HepG2 (cell line): ENCODE measurements around the gene B9D2. TPM values are rescaled to one million over a fixed set of nuclear protein-coding genes. Genes with fewer than 3 reads are reported as not detected.

Experiments used
- BRCA1 ChIP-seq: sonication (generic); formaldehyde crosslinking; IDR thresholded peaks from 2 replicates; pipeline ENCODE4 v1.4.0; 2020; ENCODE audit warnings: missing genetic modification reagents
- DZIP1 ChIP-seq: sonication (generic); formaldehyde crosslinking; IDR thresholded peaks from 2 replicates; pipeline ENCODE4 v1.5.0; 2020; ENCODE audit warnings: mild to moderate bottlenecking, missing genetic modification reagents
- GPBP1L1 ChIP-seq: sonication (generic); formaldehyde crosslinking; IDR thresholded peaks from 2 replicates; pipeline ENCODE4 v1.5.0; 2020; ENCODE audit warnings: mild to moderate bottlenecking, missing genetic modification reagents
- RCOR2 ChIP-seq: IDR thresholded peaks from 2 replicates; pipeline ENCODE4 v1.6.1; 2016; ENCODE audit warnings: missing biosample characterization, missing genetic modification reagents
- ZNF687 ChIP-seq: sonication (generic); formaldehyde crosslinking; IDR thresholded peaks from 2 replicates; pipeline ENCODE4 v1.5.1; 2020; ENCODE audit warnings: mild to moderate bottlenecking, missing genetic modification reagents, moderate library complexity
- polyA plus RNA-seq, 8 experiments: library from polyadenylated mRNA; depleted of rRNA in 3 of 8; stranded (reverse) in 7 of 8; unstranded in 1 of 8; fragments of >200 nt; fragmentation: Illumina TruSeq in 4 of 8; extraction: Trizol in 4 of 8; gene quantifications; 2 replicates each; pipeline versions ENCODE4 v1.2.1 to v1.2.3, GENCODE V29; 2011 to 2016; ENCODE audit warnings: low read depth in 4 of 8, missing spikeins in 1 of 8, mixed read lengths in 1 of 8; ENCODE audit not compliant: insufficient read depth in 1 of 8
- total RNA-seq, 5 experiments: library from RNA; depleted of rRNA; stranded (reverse); fragments of >200 nt; fragmentation: Illumina TruSeq; extraction: Trizol; gene quantifications; 2 replicates each; pipeline ENCODE4 v1.2.3, GENCODE V29; 2016; ENCODE audit warnings: low read depth in 1 of 5

Gene B9D2
- total and polyA plus RNA-seq, 2 of the 13 experiments (the other 11 are each of a cell fraction or from before 2014, with no cell fraction given), result 3.1 to 4.4 TPM

- no peak for TF ChIP-seq GPBP1L1 (CRISPR knock-in tag)
- no peak for TF ChIP-seq BRCA1 (CRISPR knock-in tag)
- TF ChIP-seq RCOR2 (CRISPR knock-in tag), result no peak
- no peak for TF ChIP-seq DZIP1 (CRISPR knock-in tag)
- peak; percentile 31; the same call in 1 of the 2 replicates for TF ChIP-seq ZNF687
Measured at GRCh38 chr19:41377977-41378709, 14.2 kb upstream of the B9D2 start (continued).
